Activated T-helper 1 cell treated with anti-CD3 and anti-CD28 coated beads, Interleukin-12 subunit alpha, Interleukin-12 subunit beta, Interleukin-2, Interleukin-4 antibody, amounts not matched to agents 30 ng/mL and 10 ng/mL and 1 ng/mL, durations not matched to agents 14 hours and 24 hours and 36 hours (primary cell): Measurements from ENCODE around the gene P3H1. TPM values are rescaled to one million over a fixed set of nuclear protein-coding genes. Genes with fewer than 3 reads are reported as not detected.

ENCODE experiments used
- DNase-seq: peaks from one replicate; pipeline ENCODE4 v3.0.0; 2021; ENCODE audit warnings: low spot score
- H3K27ac Mint-ChIP-seq: one replicate; pipeline ENCODE4 v1.8.0; 2021; ENCODE audit warnings: mild to moderate bottlenecking, mixed read lengths
- H3K27me3 Mint-ChIP-seq: one replicate; pipeline ENCODE4 v1.8.0; 2022; ENCODE audit warnings: mild to moderate bottlenecking, moderate library complexity, mixed read lengths; ENCODE audit not compliant: insufficient read depth
- H3K36me3 Mint-ChIP-seq: one replicate; pipeline ENCODE4 v1.8.0; 2021; ENCODE audit warnings: low read depth, mixed read lengths
- H3K4me1 Mint-ChIP-seq: one replicate; pipeline ENCODE4 v1.8.0; 2021; ENCODE audit warnings: low read depth, mixed read lengths
- H3K4me3 Mint-ChIP-seq: one replicate; pipeline ENCODE4 v1.8.0; 2021; ENCODE audit warnings: mild to moderate bottlenecking, moderate library complexity, mixed read lengths
- H3K9me3 Mint-ChIP-seq: one replicate; pipeline ENCODE4 v1.8.0; 2021; ENCODE audit warnings: mixed read lengths
- intact Hi-C: fragments of 100-400 bp; cut with micrococcal nuclease; formaldehyde crosslinking; loops from one replicate; pipeline ENCODE4 v1.15.1; 2024
- total RNA-seq: library from RNA; stranded (reverse); gene quantifications from 2 replicates; pipeline ENCODE4 v1.2.3, GENCODE V29; 2022

P3H1 gene
- total RNA-seq, 1 donor from 2014 or later: 44.9 TPM

DNA sequence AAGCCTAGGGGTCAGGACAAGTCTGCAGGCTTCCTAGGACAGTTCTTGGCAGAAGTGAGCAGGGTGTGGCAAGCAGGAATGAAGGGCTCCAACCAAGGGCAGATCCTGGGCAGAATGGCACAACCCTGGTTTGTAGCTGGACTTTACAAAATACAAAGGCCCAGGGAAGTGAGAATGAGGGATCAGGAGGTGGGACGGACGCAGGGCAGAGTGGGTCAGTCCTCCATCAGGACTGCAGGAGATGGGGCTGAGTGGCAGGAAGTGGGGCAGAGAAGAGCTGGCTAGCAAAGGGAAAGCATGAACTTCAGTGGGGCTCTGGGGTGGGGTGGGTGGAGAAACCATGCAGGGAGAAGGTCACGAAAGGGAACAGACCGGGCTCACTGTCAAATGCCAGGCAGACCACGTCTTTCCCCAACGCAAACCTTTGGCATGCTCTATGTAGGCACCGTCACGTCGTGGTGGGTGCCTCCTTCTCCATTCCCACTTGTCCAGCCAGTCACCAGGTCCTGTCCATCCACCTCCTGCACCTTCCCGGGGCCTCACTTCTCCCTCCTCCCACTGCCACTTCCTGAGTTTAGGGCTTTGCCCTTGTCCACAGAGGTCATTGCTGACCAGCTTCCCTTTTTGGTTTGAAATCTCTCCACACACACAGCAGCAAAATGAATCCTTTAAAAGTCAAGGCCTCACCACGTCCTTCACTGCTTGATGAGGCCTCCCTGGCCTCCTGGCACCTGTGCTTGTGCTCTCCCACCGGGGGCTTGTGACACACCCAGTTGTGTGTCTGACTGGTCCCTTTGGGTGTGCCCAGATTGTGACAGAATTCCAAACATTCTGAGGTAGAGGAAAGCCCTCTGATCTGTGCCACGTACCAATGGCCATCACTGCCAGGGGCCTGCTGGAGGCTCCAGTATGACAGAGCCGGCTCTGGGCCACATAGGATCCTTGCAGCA lies 18.1 kb downstream of the P3H1 start:
- intact Hi-C loops: loop anchor here (5.0 kb wide), 2 partner anchors 406 to 601 kb away; no protein-coding TSS in a partner anchor
- H3K9me3 Mint-ChIP-seq: no peaks in the 10 kb centered on the region
- H3K4me1 Mint-ChIP-seq: no peaks in the 10 kb centered on the region
- no peak overlapping the region for H3K27ac Mint-ChIP-seq
- peaks cover 45% of the 10 kb centered on the region for H3K36me3 Mint-ChIP-seq
- no peak overlapping the region for H3K4me3 Mint-ChIP-seq
- no peak for DNase-seq
- H3K27me3 Mint-ChIP-seq: no peaks in the 10 kb centered on the region

DNA sequence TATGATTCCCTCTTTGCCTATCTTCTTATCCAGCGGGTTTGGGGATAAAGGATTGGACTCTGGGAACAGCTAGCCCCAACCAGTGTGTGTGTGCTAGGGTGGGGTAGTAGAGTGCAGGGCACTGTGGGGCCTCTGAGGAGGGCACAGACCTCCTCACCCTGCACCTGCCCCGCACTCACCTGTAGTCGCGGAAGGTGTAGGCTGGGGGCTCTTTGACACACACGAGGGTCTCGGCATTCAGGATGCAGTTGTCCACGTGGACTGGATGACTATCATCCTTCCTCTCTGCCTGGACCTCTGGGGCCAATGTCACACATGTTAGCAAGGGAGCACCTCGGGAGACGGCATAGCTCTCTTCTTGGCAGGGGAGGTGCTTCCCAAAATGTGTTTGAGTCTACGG lies 18.8 kb downstream of the P3H1 start:
- Mint-ChIP-seq H3K4me3 (no peak overlapping the region), H3K9me3 (no peaks in the 10 kb centered on the region), H3K36me3 (peaks cover 41% of the 10 kb centered on the region), H3K27ac (no peak overlapping the region), H3K27me3 (no peaks in the 10 kb centered on the region), H3K4me1 (no peaks in the 10 kb centered on the region)
- no peak for DNase-seq
- intact Hi-C loops: loop anchor here (5.0 kb wide), 2 partner anchors 406 to 601 kb away; no protein-coding TSS in a partner anchor

DNA sequence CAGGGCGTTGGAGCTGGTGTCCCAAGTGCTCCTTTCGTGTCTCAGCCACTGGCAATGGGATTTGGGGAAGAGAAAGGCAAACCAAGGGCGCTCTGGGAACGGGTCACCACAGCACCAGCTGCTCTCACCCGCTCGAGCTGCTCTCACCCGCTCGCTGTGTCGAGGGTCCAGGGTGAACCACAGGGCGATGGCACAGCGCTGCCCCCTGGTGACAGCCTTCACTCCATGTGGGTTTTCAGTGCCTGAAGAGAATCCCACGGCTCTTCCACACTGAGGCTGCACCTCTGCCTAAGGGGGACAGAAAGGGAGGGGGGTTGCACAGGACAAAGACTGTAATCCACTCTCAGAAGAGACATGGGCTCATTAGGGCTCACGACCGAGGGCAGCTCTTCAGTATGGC lies 19.7 kb downstream of the P3H1 start:
- DNase-seq: no peak
- Mint-ChIP-seq H3K27ac (no peak overlapping the region), H3K9me3 (no peaks in the 10 kb centered on the region), H3K4me1 (no peaks in the 10 kb centered on the region), H3K27me3 (no peaks in the 10 kb centered on the region), H3K36me3 (peaks cover 36% of the 10 kb centered on the region), H3K4me3 (no peak overlapping the region)
- intact Hi-C loops: loop anchor here (1.0 to 5.0 kb wide), 3 partner anchors 169 to 600 kb away; no protein-coding TSS in a partner anchor

DNA sequence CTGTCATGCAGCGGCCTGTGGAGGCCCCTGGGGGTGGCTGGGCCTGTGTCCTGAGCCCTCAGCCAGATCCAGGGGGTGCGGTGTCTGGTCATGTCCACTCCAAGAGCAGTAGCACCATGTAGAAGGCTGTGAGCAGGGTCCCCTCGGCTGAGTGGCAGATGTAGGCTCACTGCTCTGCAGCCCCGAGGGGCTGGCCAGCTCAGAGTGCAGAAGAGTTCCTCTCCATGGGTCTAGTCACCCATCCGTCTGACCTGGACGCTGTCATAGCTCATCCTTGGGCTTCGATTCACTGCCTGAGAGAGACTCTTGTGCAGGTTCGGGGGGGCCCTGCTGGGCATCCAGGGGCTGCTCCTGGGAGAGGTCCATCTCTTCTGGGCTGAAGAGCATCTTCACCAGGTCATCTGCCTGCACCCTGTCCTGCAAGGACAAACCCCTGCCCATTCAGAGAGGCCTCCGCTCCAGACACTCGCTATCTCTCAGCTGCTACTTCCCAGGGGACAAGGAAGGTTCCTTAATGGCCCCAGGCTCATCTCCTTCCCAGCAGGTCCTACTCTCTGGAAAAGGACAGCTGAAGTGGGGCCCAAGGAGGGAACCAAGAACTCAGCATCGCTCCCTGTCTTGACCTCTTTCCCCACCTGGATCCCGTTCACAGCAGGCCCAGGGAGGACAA lies 20.3 kb downstream of the P3H1 start:
- Mint-ChIP-seq H3K27me3 (no peaks in the 10 kb centered on the region), H3K36me3 (peaks cover 30% of the 10 kb centered on the region), H3K4me3 (no peak overlapping the region), H3K27ac (no peak overlapping the region), H3K4me1 (no peaks in the 10 kb centered on the region), H3K9me3 (no peaks in the 10 kb centered on the region)
- intact Hi-C loops: loop anchor here (1.0 to 5.0 kb wide), 3 partner anchors 168 to 599 kb away; no protein-coding TSS in a partner anchor
- no peak for DNase-seq

DNA sequence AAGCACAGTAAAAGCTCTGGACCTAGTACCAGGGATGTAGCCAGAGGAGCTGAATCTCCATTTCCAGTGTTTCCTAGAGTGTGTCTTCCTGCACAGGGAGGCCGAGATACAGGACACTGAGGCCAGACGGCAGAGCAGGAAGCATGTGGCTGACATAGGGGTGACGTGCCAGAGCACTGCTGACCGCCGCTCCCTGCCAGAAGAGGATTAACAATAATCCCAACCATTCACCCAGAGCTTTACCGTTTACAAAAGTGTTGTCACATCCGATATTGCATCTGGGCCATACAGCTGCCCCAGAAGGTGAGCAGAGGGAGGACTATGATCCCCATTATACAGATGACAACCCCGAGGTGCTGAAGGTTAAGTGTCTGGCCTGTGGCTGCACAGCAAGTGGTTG lies 21.0 kb downstream of the P3H1 start:
- H3K4me3 Mint-ChIP-seq: no peak overlapping the region
- intact Hi-C loops: loop anchor here (5.0 kb wide), 2 partner anchors 404 to 599 kb away; no protein-coding TSS in a partner anchor
- no peak for DNase-seq
- H3K9me3 Mint-ChIP-seq: no peaks in the 10 kb centered on the region
- H3K27me3 Mint-ChIP-seq: no peaks in the 10 kb centered on the region
- no peaks in the 10 kb centered on the region for H3K4me1 Mint-ChIP-seq
- H3K36me3 Mint-ChIP-seq: peaks cover 29% of the 10 kb centered on the region
- no peak overlapping the region for H3K27ac Mint-ChIP-seq

DNA sequence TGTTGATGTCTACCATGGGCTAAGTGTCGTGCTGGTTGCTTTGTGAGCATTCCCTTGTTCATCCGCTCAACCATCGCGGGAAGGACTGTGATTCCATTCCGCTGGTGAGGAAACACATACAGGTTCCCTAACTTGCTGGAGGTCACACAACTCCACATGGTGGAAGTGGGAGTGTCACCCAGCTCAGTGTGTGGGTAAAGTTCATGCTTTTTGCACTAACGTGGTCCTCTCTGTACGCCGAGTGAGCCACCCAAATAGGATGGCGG lies 22.7 kb downstream of the P3H1 start:
- H3K27ac Mint-ChIP-seq: no peak overlapping the region
- intact Hi-C loops: no loop called here
- H3K27me3 Mint-ChIP-seq: no peaks in the 10 kb centered on the region
- DNase-seq: no peak
- no peak overlapping the region for H3K4me3 Mint-ChIP-seq
- H3K36me3 Mint-ChIP-seq: peaks cover 20% of the 10 kb centered on the region
- no peaks in the 10 kb centered on the region for H3K9me3 Mint-ChIP-seq
- no peaks in the 10 kb centered on the region for H3K4me1 Mint-ChIP-seq

DNA sequence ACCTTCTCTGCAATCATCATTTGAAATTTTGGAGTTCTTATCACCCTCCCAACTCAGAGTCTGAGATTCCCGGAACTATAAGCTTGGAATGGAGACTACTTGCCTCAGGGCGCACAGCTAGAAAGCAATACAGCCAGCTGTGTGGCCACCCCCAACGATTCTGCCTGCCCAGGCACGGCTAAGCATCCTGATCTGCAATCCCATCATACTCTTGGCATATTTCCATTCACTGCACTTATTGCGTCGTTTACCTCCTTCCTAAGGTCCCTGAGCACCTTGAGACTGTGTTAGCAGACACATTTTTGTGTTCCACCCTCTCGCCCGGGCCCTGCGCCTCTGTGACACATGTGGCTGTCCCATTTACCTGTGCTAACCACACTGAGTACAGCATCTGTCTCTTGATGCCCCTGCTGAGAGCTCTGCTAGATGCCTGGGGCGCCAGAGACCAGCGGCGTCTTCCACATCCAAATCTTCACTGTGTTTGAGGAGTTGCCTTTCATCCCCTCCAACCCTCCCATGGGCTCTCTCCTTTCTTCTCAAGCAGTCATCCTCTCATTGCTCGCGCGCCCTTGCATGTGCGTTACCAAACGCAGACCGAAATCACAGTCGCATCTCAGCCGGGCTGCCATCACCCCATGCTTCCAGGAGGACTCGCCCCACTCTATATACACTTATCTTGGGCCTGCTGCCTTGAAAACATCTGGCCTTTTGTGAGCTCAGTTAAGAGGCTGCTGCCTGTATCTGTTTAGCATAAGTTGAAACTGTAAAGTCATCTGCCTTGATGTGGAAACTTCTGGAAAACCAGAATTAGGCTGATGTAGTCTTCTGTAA lies 23.3 kb downstream of the P3H1 start:
- Mint-ChIP-seq H3K9me3 (no peaks in the 10 kb centered on the region), H3K4me1 (no peaks in the 10 kb centered on the region), H3K4me3 (no peak overlapping the region), H3K27me3 (no peaks in the 10 kb centered on the region), H3K27ac (no peak overlapping the region), H3K36me3 (peaks cover 14% of the 10 kb centered on the region)
- no peak for DNase-seq
- intact Hi-C loops: no loop called here

DNA sequence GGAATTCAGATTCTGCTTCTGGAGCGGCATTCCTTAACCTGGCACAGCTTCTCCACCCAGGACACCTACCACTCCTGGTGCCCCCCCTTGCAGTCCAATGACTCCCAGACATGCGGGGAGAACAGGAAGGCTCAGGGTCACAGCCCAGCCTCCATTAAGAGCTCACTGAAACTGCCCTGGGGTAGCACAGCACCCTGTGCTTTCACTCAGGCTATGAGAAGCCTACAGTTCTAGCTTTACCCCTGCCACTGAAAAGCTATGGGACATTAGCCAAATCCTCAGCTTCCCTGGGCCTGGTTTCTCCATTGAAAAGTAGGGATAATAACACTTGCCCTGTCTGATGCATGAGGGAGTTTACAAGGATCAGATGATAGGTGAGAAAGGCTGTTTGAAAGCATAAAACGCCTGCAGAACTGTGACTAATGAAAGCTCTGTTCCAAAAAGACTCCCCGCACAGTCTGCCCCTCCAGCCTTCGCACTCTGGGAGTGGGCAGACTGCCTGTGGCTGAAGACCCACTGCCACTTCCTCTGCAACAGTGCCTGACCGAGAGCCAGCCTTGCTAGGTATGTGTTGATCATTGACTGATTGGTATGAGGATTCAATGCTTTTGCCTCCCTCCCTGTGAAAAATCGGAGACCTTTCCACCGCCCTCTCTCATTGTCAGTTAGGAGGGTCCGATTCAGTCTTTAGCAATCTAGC lies 24.1 kb downstream of the P3H1 start:
- Mint-ChIP-seq H3K9me3 (no peaks in the 10 kb centered on the region), H3K27ac (no peak overlapping the region), H3K27me3 (no peaks in the 10 kb centered on the region), H3K36me3 (peaks cover 12% of the 10 kb centered on the region), H3K4me1 (no peaks in the 10 kb centered on the region), H3K4me3 (no peak overlapping the region)
- DNase-seq: no peak
- intact Hi-C loops: no loop called here

DNA sequence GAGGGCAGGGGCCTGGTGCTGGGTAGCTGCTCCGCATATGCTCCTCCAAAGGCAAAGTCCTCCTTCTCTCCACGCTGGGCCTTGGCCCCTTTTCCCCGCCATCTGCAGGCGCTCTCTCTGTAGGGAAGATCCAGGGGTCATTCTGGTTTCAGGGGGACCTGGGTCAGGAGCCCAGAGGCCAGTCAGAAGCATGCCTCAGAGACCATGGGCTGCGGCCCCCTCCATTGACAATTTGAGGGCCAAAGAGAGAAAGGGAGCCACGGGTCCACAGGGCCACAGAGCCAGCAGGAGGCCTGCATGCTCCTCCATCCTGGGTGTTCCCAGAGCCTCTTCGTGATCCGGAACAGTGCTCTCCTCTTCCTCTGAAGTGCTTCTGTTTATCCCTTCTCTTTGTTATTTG lies 24.7 kb downstream of the P3H1 start:
- Mint-ChIP-seq H3K9me3 (no peaks in the 10 kb centered on the region), H3K36me3 (peaks cover 11% of the 10 kb centered on the region), H3K4me3 (no peak overlapping the region), H3K27me3 (no peaks in the 10 kb centered on the region), H3K4me1 (peaks cover 3% of the 10 kb centered on the region), H3K27ac (no peak overlapping the region)
- no peak for DNase-seq
- intact Hi-C loops: no loop called here

DNA sequence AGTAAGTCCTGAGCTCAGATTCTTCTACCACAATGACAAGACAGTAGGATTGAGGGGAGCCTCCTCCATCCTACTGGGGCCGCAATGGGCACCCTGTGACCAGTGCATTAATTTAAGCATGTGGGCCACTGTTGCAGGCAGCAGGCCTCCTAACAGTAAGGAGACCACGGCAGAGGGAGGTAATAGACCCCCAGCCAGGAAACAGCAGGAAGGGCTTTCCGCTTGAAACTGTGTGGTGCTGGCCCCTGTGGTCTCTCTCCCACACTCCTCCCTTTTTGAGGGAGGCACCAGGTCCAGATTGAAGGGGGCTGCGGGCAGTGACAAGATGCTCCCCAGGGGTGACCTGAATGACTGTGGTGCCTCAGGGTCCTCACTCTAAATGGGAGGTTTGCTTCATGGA lies 25.1 kb downstream of the P3H1 start:
- peaks cover 6% of the 10 kb centered on the region for H3K4me1 Mint-ChIP-seq
- no peak for DNase-seq

DNA sequence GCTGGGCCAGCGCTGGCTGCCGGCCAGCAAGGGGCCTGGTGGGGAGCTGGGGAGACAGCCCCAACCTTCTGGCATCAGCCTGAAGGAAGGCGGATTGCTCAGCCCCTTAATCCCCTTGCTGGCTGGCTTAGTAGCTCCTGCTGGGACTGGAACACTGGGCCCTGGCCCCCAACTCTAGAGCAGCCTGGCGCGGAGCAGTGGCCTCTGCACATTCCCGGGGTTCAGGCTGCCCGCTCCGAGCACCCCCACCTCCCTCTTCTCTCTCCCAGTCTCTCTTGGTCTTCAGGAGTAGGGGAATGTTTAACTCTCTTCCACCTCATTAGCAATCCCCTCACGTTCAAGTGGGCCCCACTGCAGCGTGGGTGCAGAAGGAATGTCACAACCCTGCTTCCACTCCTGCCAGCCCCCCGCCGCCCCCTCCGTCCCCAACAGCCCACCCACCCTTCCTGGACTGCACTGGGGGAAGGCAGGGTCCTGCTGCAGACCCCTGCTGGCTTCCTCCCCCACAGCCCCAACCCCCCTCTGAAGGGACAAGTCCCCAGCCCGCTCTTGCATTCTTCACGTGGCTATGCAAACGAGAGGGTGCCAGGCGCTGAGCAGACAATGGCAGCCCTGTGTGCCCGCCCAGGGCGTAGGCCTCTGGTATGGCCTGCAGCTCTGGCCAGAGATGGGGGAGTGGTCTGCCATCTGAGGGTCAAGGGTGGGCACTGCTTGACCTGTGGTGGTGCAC lies 25.8 kb downstream of the P3H1 start:
- Mint-ChIP-seq H3K4me1 (peaks cover 6% of the 10 kb centered on the region), H3K27ac (no peak overlapping the region), H3K4me3 (no peak overlapping the region), H3K9me3 (no peaks in the 10 kb centered on the region), H3K36me3 (peaks cover 4% of the 10 kb centered on the region), H3K27me3 (no peaks in the 10 kb centered on the region)
- intact Hi-C loops: no loop called here
- no peak for DNase-seq

More for the DNA sequence above, 25.1 kb downstream of the P3H1 start:
- H3K27ac Mint-ChIP-seq: no peak overlapping the region
- H3K4me3 Mint-ChIP-seq: no peak overlapping the region
- H3K36me3 Mint-ChIP-seq: peaks cover 6% of the 10 kb centered on the region
- no peaks in the 10 kb centered on the region for H3K9me3 Mint-ChIP-seq
- intact Hi-C loops: no loop called here
- no peaks in the 10 kb centered on the region for H3K27me3 Mint-ChIP-seq
